ENCODE results near the gene FLVCR2. TPM values are rescaled to one million over a fixed set of nuclear protein-coding genes. Genes with fewer than 3 reads are reported as not detected.
A peak's percentile ranks its signal among the peaks of the same experiment; 100 is the strongest.

FLVCR2 gene
- total and polyA plus RNA-seq, 9 donors: 11.0 to 29.3 (median 16.7) TPM

DNA sequence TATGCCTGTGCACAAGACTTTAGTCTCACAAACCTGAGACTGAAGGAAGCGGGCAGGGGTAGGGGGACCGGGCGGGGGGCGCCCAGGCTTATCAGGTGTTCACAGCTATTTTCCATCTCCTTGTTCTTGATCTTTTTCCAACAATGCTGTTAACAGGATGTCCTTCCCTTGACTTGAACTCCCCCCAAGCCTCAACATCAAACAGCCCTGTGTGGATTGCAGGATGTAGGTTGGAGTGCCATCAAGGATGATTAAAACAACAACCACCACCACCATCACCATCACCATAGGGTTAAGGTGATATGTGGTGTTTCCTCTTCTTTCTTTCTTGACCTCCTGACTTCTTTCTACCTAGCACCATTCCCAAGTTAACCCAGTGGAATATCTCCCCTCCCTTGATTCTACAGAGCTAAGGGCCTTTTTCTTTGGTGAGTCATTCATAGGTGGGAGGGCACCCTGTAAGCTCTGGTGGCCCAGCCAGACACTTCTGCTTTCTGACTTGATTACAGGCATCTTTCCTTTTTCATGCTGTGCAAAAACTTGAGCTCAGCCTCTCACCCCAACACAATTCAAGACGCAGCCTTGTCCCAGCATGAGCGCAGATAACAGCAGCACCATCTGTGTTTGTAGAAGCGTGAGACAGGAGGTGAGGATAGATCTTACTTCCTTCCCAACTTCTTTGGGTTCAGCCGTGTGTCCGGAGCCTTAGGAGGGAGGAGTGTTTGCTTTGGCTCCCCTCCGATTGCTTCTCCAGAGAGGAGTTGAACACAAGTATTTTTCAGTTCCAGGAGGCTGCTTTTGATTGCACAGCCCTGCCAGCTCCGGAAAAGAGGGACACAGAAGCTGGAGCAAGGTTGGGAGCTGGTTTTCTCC is 26.8 kb downstream of the FLVCR2 start:
- H3K27me3 ChIP-seq (ENCODE audit: control insufficient read depth, insufficient read depth, low read length): peaks cover 4% of the 10 kb centered on the region
- 89% methylated on average over 4 of the region's 11 CpGs for WGBS (ENCODE audit: insufficient coverage)
- peaks cover 9% of the 10 kb centered on the region for H3K4me1 ChIP-seq (ENCODE audit: control insufficient read depth, insufficient read depth, low read length)
- no peaks in the 10 kb centered on the region for H3K36me3 ChIP-seq (ENCODE audit: control insufficient read depth, insufficient read depth, low read length)
- DNase-seq: peak; percentile 64
- H3K4me3 ChIP-seq (ENCODE audit: low read length): no peak overlapping the region
- no peak overlapping the region for H3K27ac ChIP-seq (ENCODE audit: low read length)
- H3K9me3 ChIP-seq (replicated peaks; ENCODE audit: control insufficient read depth, low read depth, low read length): no peaks in the 10 kb centered on the region

DNA sequence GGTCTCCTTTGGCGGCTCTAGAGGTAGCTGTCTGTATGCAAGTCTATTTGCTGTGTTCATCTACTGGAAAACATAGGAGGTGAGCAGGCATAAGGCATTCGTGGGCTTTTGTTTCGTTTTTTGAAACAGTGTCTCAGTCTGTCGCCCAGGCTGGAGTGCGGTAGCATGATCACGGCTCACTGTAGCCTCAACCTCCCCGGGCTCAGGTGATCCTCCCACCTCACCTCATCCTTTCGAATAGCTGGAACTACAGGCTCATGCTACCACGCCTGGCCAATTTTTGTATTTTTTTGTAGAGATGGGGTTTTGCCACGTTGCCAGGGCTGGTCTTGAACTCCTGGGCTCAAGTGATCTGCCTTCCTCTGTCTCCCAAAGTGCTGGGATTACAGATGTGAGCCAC is 27.5 kb downstream of the FLVCR2 start:
- no peak for DNase-seq
- Histone ChIP-seq H3K27me3 (ENCODE audit: control insufficient read depth, insufficient read depth, low read length) (peaks cover 7% of the 10 kb centered on the region), H3K9me3 (replicated peaks; ENCODE audit: control insufficient read depth, low read depth, low read length) (no peaks in the 10 kb centered on the region), H3K4me1 (ENCODE audit: control insufficient read depth, insufficient read depth, low read length) (peaks cover 13% of the 10 kb centered on the region), H3K4me3 (ENCODE audit: low read length) (no peak overlapping the region), H3K27ac (ENCODE audit: low read length) (peak overlapping the region; percentile 10), H3K36me3 (ENCODE audit: control insufficient read depth, insufficient read depth, low read length) (no peaks in the 10 kb centered on the region)
- 84% methylated on average over 7 of the region's 10 CpGs for WGBS (ENCODE audit: insufficient coverage)

- Histone ChIP-seq H3K27me3 (ENCODE audit: control insufficient read depth, insufficient read depth, low read length) (peaks cover 7% of the 10 kb centered on the region), H3K4me1 (ENCODE audit: control insufficient read depth, insufficient read depth, low read length) (peaks cover 13% of the 10 kb centered on the region), H3K4me3 (ENCODE audit: low read length) (no peak overlapping the region), H3K9me3 (replicated peaks; ENCODE audit: control insufficient read depth, low read depth, low read length) (no peaks in the 10 kb centered on the region), H3K36me3 (ENCODE audit: control insufficient read depth, insufficient read depth, low read length) (no peaks in the 10 kb centered on the region), H3K27ac (ENCODE audit: low read length) (no peak overlapping the region)
- no peak for DNase-seq
- WGBS (ENCODE audit: insufficient coverage): 100% methylated on average over 1 of the region's 1 CpG
Measured at GRCh38 chr14:75607044-75607443, 28.6 kb downstream of the FLVCR2 start.

GRCh38 chr14:75607842-75608640 is 29.6 kb downstream of the FLVCR2 start:
- Histone ChIP-seq H3K9me3 (replicated peaks; ENCODE audit: control insufficient read depth, low read depth, low read length) (no peaks in the 10 kb centered on the region), H3K4me3 (ENCODE audit: low read length) (no peak overlapping the region), H3K36me3 (ENCODE audit: control insufficient read depth, insufficient read depth, low read length) (no peaks in the 10 kb centered on the region), H3K27me3 (ENCODE audit: control insufficient read depth, insufficient read depth, low read length) (peaks cover 7% of the 10 kb centered on the region), H3K4me1 (ENCODE audit: control insufficient read depth, insufficient read depth, low read length) (peaks cover 13% of the 10 kb centered on the region), H3K27ac (ENCODE audit: low read length) (no peak overlapping the region)
- DNase-seq: no peak
- WGBS (ENCODE audit: insufficient coverage): 88% methylated on average over 8 of the region's 12 CpGs

- peaks cover 13% of the 10 kb centered on the region for H3K4me1 ChIP-seq (ENCODE audit: control insufficient read depth, insufficient read depth, low read length)
- H3K27me3 ChIP-seq (ENCODE audit: control insufficient read depth, insufficient read depth, low read length): peaks cover 7% of the 10 kb centered on the region
- H3K36me3 ChIP-seq (ENCODE audit: control insufficient read depth, insufficient read depth, low read length): no peaks in the 10 kb centered on the region
- H3K27ac ChIP-seq (ENCODE audit: low read length): no peak overlapping the region
- no CpG with 5 or more reads among the region's 4 CpGs for WGBS (ENCODE audit: insufficient coverage)
- H3K9me3 ChIP-seq (replicated peaks; ENCODE audit: control insufficient read depth, low read depth, low read length): no peaks in the 10 kb centered on the region
- no peak overlapping the region for H3K4me3 ChIP-seq (ENCODE audit: low read length)
- no peak for DNase-seq
Measured at GRCh38 chr14:75609116-75609515, 30.7 kb downstream of the FLVCR2 start.

GRCh38 chr14:75609606-75610475 is 31.4 kb downstream of the FLVCR2 start:
- H3K4me1 ChIP-seq (ENCODE audit: control insufficient read depth, insufficient read depth, low read length): peaks cover 12% of the 10 kb centered on the region
- peak; percentile 25 for DNase-seq

GRCh38 chr14:75610834-75611233 is 32.4 kb downstream of the FLVCR2 start:
- no peak overlapping the region for H3K4me3 ChIP-seq (ENCODE audit: low read length)
- H3K4me1 ChIP-seq (ENCODE audit: control insufficient read depth, insufficient read depth, low read length): peaks cover 4% of the 10 kb centered on the region
- peaks cover 7% of the 10 kb centered on the region for H3K27me3 ChIP-seq (ENCODE audit: control insufficient read depth, insufficient read depth, low read length)
- no peaks in the 10 kb centered on the region for H3K9me3 ChIP-seq (replicated peaks; ENCODE audit: control insufficient read depth, low read depth, low read length)
- no peak overlapping the region for H3K27ac ChIP-seq (ENCODE audit: low read length)
- H3K36me3 ChIP-seq (ENCODE audit: control insufficient read depth, insufficient read depth, low read length): no peaks in the 10 kb centered on the region
- DNase-seq: no peak
- WGBS (ENCODE audit: insufficient coverage): no CpG with 5 or more reads among the region's 4 CpGs

More at GRCh38 chr14:75609606-75610475, 31.4 kb downstream of the FLVCR2 start:
- no peak overlapping the region for H3K27ac ChIP-seq (ENCODE audit: low read length)
- no peaks in the 10 kb centered on the region for H3K36me3 ChIP-seq (ENCODE audit: control insufficient read depth, insufficient read depth, low read length)
- peaks cover 7% of the 10 kb centered on the region for H3K27me3 ChIP-seq (ENCODE audit: control insufficient read depth, insufficient read depth, low read length)
- no peaks in the 10 kb centered on the region for H3K9me3 ChIP-seq (replicated peaks; ENCODE audit: control insufficient read depth, low read depth, low read length)
- H3K4me3 ChIP-seq (ENCODE audit: low read length): no peak overlapping the region
- 72% methylated on average over 7 of the region's 9 CpGs for WGBS (ENCODE audit: insufficient coverage)

GRCh38 chr14:75612157-75612556 is 33.7 kb downstream of the FLVCR2 start:
- peaks cover 4% of the 10 kb centered on the region for H3K4me1 ChIP-seq (ENCODE audit: control insufficient read depth, insufficient read depth, low read length)
- no peak for DNase-seq
- H3K27ac ChIP-seq (ENCODE audit: low read length): no peak overlapping the region
- peaks cover 7% of the 10 kb centered on the region for H3K27me3 ChIP-seq (ENCODE audit: control insufficient read depth, insufficient read depth, low read length)
- no peaks in the 10 kb centered on the region for H3K36me3 ChIP-seq (ENCODE audit: control insufficient read depth, insufficient read depth, low read length)
- no peak overlapping the region for H3K4me3 ChIP-seq (ENCODE audit: low read length)
- 0% methylated on average over 1 of the region's 4 CpGs for WGBS (ENCODE audit: insufficient coverage)
- no peaks in the 10 kb centered on the region for H3K9me3 ChIP-seq (replicated peaks; ENCODE audit: control insufficient read depth, low read depth, low read length)

DNA sequence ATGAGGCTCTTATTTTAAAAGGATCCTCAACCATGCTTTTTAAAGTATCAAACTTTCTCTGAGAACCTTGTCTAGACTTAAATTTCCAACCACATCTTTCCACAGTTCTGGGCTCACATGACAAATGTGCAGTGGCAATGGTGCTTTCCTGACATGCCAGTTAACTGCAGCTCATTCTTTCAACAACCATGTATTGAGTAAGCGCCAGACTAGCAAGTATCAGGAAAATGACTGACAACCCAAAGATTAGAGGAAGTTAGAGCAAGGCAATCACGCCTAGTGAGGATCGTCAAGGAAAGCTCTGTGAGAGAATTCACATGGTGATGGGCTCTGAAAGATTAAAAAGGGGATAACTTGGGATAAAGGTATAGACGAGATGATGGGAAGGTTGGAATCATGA is 35.8 kb downstream of the FLVCR2 start:
- Histone ChIP-seq H3K27me3 (ENCODE audit: control insufficient read depth, insufficient read depth, low read length) (peaks cover 2% of the 10 kb centered on the region), H3K36me3 (ENCODE audit: control insufficient read depth, insufficient read depth, low read length) (no peaks in the 10 kb centered on the region), H3K9me3 (replicated peaks; ENCODE audit: control insufficient read depth, low read depth, low read length) (no peaks in the 10 kb centered on the region), H3K4me3 (ENCODE audit: low read length) (no peak overlapping the region), H3K4me1 (ENCODE audit: control insufficient read depth, insufficient read depth, low read length) (peaks cover 4% of the 10 kb centered on the region), H3K27ac (ENCODE audit: low read length) (no peak overlapping the region)
- DNase-seq: peak; percentile 22
- 58% methylated on average over 4 of the region's 4 CpGs for WGBS (ENCODE audit: insufficient coverage)

Measured in muscle of leg (tissue), 11 donors.